ENCODE measurements around the gene CELF2.

CELF2 gene

DNA sequence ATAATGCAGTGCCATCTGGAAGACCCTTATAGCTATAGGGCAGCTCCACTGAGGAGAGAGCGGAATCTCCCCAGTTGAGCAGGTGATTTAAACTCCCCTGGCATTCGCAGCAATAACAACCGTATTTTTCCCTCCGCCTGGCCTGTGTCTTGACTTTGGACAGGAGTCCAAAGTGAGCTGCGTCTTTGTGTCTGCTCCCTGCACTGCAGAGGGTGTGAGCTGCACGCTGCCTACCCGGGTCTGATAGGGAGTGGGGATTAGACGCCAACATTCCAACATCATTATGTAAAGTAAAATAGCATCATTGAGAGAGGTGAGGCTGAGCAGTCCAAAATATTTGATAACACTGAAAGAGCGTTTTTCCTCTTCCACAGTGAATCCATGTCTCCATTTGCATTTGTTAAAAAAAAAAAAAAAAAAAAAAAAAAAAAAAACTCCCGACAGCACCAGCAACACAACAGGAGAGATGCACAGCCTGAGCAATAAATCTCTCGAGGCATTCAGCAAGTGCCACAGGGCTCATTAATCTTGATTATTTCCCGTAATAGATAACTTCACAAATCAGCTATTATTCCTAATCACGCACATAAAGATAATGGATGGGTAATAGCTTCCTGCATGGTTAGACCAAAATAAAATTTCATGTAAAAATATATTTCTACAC is 68.6 kb downstream of the CELF2 start:
- TF ChIP-seq, protein P1, sequence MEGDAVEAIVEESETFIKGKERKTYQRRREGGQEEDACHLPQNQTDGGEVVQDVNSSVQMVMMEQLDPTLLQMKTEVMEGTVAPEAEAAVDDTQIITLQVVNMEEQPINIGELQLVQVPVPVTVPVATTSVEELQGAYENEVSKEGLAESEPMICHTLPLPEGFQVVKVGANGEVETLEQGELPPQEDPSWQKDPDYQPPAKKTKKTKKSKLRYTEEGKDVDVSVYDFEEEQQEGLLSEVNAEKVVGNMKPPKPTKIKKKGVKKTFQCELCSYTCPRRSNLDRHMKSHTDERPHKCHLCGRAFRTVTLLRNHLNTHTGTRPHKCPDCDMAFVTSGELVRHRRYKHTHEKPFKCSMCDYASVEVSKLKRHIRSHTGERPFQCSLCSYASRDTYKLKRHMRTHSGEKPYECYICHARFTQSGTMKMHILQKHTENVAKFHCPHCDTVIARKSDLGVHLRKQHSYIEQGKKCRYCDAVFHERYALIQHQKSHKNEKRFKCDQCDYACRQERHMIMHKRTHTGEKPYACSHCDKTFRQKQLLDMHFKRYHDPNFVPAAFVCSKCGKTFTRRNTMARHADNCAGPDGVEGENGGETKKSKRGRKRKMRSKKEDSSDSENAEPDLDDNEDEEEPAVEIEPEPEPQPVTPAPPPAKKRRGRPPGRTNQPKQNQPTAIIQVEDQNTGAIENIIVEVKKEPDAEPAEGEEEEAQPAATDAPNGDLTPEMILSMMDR (IDR thresholded peaks at IDR 0.05; ENCODE audit: extremely low read depth, insufficient read depth, missing control alignments) = no peak
- in situ Hi-C loops (cut with MboI; ENCODE audit: low pct_unique_long_range_greater_than_20kb, low sequenced_read_pairs, unreplicated experiment) = no loop called here
- DNase-seq (ENCODE audit: low spot score) = no peak

- no peak for DNase-seq (ENCODE audit: low spot score)
- TF ChIP-seq, protein P1 (IDR thresholded peaks at IDR 0.05; ENCODE audit: extremely low read depth, insufficient read depth, missing control alignments) = no peak
- in situ Hi-C loops (cut with MboI; ENCODE audit: low pct_unique_long_range_greater_than_20kb, low sequenced_read_pairs, unreplicated experiment) = no loop called here
Observed at GRCh38 chr10:11087372-11087771, 69.7 kb downstream of the CELF2 start.

DNA sequence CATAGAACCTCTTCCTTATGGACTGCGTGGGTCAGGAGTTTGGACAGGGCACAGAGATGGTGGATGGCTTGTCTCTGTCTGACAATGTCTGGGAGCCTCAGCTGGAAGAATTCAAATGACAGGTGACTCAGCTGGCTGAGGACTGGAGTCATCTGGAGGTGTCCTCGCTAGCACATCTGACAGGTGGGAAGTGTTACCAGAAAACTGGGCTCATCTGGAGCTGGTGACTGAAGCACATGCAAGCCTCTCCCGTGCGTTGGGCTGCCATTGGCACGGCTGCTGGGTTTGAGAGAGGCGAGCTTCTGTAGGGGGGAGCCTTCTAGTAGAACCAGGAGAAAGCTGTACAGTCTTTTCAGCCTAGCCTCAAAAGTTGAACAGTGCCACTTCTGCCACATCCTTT is 71.0 kb downstream of the CELF2 start:
- TF ChIP-seq, protein P1 (IDR thresholded peaks at IDR 0.05; ENCODE audit: extremely low read depth, insufficient read depth, missing control alignments) = no peak
- in situ Hi-C loops (cut with MboI; ENCODE audit: low pct_unique_long_range_greater_than_20kb, low sequenced_read_pairs, unreplicated experiment) = no loop called here
- DNase-seq (ENCODE audit: low spot score) = no peak

DNA sequence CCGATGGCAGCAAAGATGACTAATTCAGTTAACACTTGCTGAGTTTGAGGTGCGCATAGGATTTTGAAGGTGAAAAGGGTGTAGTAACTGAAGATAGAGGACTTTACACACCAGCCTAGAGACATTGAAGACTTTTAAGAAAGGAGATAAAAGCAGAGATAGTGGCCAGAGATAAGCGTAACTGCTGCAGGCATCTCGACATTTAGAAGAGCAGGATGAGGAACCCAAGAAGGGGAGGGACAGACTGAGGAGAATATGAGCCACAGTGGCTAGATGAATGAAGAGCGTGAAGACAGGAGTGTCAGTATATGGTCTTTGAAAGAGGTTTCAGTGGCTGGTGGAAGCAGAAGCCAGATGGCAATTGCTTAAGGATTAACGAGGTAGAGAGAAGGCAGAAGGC is 71.6 kb downstream of the CELF2 start:
- no peak for DNase-seq (ENCODE audit: low spot score)
- TF ChIP-seq, protein P1 (IDR thresholded peaks at IDR 0.05; ENCODE audit: extremely low read depth, insufficient read depth, missing control alignments) = no peak
- in situ Hi-C loops (cut with MboI; ENCODE audit: low pct_unique_long_range_greater_than_20kb, low sequenced_read_pairs, unreplicated experiment) = no loop called here

DNA sequence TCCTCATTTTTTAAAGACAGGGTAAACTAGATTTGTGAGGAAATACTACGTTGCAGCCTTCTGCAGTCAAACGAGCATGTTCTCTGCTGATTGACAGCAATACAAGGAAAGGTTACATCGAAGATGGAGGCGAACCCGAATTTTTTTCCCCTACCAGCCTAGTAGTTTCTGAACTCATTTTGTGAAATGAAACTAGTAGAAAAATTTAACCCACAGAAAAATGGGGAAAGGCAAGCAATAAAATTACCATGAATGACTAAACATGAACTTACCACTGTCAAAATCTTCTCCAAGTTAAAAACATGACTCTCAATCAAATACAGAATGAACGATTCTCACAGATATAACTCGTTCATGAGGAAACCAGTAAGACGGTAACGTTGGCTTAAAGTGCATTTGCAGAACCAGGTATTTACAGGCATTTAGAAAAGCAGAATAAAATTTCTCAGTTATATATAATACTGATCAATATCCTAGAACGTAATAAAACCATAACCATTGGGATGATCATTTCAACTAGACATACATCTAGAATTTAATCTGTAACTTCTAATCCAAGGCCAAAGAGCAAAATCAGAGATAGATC is 73.9 kb downstream of the CELF2 start:
- in situ Hi-C loops (cut with MboI; ENCODE audit: low pct_unique_long_range_greater_than_20kb, low sequenced_read_pairs, unreplicated experiment) = no loop called here
- TF ChIP-seq, protein P1 (IDR thresholded peaks at IDR 0.05; ENCODE audit: extremely low read depth, insufficient read depth, missing control alignments) = no peak
- no peak for DNase-seq (ENCODE audit: low spot score)

DNA sequence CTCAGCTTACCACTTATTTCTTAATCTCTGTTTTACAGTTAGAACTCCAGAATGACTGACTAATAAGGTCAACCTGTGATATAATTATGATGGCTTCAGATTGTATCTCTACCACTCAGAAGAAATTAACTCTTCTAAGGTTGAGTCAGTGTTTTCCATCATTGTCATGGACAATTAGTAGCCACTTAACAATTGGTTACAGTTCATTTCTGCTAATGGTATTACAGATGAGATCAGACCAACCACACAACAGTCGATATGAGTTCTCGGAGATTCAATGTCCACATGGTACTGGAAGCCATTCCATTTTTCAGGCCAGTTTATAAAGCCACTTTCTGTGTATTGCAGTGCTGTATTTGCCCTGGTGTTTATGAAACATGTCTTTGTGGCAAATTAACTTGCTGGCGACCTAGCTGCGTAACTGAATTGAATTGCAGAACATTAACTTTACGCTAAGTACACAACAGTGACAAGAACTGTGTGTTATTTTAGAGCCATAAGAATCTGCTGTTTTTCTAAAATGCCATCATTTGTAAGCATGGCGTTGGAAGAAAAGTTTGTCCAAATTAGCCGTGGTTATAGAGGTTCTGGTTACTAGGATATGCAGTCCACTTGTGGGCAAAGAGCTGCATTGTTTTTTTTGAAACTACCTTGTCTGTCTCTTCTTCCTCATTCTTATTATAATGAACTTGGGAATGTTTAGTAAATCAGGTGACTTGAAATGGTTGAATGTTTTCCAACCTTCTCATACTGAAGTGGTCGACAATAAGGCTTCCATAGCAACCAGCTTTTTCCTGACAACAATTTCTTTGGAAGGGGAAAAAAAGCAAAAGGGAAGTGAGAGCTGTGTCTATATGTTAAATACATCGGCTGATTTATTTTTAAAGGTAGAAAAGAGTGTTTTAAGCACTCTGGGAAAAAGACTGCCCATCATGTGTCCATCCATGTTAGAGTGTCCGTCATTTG is 76.4 kb downstream of the CELF2 start:
- DNase-seq (ENCODE audit: low spot score) = no peak
- TF ChIP-seq, protein P1 (IDR thresholded peaks at IDR 0.05; ENCODE audit: extremely low read depth, insufficient read depth, missing control alignments) = no peak
- in situ Hi-C loops (cut with MboI; ENCODE audit: low pct_unique_long_range_greater_than_20kb, low sequenced_read_pairs, unreplicated experiment) = no loop called here

Measured in GM13977 (cell line).